NCI-H146 (cell line): ENCODE measurements around the gene TPO.
"Not testable (repeated sequence)": the region's sequence is repeated elsewhere in the genome, so short reads cannot be mapped to it uniquely, and the experiment has no call there.

Source experiments
- DNase-seq: peaks from one replicate; lab custom pipeline; 2025; lab: John Stamatoyannopoulos, UW

TPO gene

DNA sequence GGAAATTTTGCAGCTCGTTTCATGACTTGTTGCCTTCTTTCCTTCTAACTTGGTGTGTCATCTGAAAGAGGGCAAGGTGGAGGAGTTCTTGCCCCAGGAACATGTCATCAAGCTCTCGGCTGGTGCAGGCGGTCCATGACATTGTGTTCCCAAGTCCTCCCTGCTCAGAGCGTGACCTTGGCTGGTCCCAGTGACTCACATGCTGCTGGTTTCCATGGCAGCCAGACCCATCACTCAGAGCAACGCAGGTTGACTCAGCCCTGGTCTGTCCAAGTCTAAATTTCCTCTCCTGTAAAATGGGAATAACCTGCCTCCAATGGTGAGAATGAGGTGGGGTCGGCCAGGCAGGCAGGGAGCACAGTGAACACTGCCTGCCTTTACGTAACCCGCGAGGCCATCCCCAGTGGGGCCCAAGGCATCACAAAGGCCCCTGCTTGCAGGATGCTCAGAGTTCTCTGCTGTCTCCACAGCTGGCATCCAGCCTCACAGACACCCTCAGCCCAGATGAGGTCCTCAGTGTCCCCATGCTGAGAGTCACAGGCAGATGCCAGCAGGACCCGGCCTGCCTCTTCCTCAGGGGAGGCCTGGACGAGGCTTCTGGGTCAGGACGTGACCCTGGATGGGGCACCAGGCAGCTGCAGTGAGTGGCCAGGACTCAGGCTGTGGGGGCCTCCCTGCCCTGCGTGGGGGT, 143.7 kb downstream of the TPO start:
- DNase-seq = no peak

- no peak for DNase-seq
These were observed 144.2 kb downstream of the TPO start for GRCh38 chr2:1557467-1557820.

- no peak for DNase-seq
These were observed 146.4 kb downstream of the TPO start for GRCh38 chr2:1559589-1560175.

- DNase-seq = no peak
These were observed 148.0 kb downstream of the TPO start for GRCh38 chr2:1561259-1561658.

DNA sequence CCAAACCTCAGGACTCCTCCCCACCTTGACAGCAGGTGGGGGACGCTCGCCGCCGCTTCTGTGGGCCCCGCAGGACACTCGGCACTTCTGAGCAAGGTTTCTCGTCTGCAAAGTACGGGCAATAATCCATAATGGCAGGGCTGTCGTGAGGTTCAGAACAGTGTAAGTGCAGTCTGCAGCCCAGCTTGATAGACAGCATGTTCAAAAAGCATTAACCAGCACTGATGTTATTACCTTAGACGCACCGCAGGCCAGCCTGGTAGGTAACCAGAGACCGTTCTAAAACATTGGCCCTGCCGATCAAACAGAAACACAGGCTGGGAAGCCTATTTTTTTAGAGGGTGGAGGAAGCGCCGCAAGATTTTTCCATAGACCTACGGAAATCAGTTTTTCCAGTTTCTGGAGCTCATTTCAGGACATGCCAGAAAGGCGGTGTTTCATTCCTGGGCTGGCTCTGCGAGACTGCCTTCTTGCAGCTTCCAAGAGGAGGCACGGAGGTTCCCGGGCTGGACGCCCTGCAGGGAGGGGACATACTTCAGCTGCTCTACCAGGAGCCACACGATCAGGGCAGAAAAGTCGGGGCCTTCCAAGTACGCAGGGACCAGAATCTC, 148.7 kb downstream of the TPO start:
- no peak for DNase-seq

DNA sequence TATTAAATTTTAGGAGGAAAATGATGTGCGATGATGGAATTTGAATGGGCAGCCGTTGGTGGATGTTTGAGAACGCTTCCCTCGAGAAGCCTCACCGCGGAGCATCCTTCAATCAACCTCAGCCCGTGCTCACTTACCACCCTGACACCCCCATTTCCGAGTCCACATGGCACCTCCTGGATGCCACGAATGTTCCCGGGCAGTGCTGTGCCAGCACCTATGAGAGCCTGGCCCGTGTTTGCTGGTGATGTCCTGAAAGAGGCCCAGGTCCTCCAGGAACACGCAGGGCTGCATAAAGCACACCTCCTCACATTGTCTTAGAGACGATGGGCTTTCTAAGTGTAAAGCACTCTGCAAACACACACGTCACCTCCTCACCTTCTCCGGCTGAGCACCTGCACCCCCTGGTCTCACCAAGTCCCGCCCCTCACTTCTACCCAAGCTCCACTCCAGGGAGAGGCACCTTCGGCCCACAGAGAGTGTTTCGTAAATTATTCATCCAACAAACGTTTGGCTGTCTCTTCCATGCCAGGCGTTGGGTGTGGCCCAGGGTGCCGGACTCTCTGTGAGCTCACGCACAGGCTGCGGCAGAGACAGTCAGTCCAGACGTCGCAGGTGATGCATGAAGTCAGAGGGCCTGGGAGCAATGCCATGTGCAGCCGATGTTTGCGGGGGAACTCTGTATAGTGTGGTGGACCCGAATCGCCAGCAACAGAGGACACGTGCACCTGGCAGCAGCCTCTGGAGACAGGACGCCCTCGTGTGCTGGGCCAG, 150.0 kb downstream of the TPO start:
- no peak for DNase-seq

- no peak for DNase-seq
These were observed 151.0 kb downstream of the TPO start for GRCh38 chr2:1563943-1564891.

DNA sequence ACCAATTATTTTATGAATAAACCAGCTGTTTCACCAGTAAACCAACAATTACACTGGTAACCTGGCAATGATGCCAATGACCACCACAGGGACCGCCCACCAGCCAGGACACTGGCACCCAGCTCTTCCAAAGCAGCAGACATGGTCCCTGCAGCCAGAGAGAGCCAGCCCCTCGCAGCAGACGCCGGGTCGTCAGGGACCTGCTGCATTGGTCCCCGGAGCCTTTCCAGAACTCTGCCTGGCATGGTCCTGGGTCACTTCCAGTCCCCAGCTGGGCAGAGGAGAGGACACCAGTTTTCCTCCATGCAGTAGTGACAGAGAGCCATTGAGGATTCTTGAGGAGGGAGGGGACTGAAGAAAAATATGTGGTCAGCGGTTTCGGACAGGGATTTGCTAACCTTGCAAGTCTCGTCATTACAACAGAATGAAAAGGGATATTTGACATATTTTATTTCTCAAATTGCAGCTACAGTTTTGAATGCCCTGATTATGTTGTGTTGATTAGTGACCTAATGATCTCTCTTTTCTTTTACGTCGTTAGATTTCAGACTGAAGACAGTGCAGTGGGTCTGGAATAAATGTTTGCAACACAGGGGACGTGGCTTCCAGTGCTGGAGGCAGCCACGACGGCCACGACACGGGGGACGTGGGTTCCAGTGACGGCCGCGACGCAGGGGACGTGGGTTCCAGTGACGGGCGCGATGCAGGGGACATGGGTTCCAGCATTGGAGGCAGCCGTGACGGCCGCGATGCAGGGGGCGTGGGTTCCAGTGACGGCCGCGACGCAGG, 154.5 kb downstream of the TPO start:
- no peak for DNase-seq

DNA sequence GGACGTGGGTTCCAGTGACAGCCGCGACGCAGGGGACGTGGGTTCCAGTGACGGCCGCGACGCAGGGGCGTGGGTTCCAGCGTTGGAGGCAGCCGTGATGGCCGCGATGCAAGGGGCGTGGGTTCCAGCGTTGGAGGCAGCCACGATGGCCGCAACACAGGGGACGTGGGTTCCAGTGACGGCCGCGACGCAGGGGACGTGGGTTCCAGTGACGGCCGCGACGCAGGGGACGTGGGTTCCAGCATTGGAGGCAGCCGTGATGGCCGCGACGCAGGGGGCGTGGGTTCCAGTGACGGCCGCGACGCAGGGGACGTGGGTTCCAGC, 155.0 kb downstream of the TPO start:
- DNase-seq = not testable (repeated sequence)

GRCh38 chr2:1569879-1570450, 156.7 kb downstream of the TPO start:
- DNase-seq = no peak

- no peak for DNase-seq
These were observed 158.5 kb downstream of the TPO start for GRCh38 chr2:1571477-1572417.

DNA sequence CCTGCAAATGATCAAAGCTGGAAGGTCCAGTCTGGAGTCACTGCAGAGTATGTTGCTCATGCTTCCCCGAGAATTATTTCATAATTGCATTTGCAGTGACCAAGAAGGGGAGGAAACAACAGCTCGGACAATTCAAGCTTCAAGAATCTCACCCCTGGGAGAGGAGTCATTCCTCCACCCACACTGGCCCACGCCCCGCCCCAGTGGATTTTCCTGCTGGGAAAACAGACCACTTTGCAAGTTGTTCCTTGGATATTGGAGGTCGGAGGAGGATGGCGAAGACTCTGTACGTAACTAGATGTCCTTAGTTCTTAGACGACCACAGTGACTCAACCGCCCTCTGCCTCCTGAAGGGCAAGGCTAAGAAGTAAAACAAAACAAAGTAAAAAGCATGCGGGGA, 159.4 kb downstream of the TPO start:
- no peak for DNase-seq

GRCh38 chr2:1577846-1578245, 164.6 kb downstream of the TPO start:
- no peak for DNase-seq

DNA sequence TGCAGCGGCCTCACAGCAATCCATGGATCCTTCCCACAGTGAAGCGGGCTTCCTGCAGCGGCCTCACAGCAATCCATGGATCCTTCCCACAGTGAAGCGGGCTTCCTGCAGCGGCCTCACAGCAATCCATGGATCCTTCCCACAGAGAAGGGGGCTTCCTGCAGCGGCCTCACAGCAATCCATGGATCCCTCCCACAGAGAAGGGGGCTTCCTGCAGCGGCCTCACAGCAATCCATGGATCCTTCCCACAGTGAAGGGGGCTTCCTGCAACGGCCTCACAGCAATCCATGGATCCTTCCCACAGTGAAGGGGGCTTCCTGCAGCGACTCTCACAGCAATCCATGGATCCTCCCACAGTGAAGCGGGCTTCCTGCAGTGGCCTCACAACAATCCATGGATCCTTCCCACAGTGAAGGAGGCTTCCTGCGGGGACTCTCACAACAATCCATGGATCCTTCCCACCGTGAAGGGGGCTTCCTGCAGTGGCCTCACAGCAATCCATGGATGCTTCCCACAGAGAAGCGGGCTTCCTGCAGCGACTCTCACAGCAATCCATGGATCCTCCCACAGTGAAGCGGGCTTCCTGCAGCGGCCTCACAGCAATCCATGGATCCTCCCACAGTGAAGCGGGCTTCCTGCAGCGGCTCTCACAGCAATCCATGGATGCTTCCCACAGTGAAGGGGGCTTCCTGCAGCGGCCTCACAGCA, 168.1 kb downstream of the TPO start:
- not testable (repeated sequence) for DNase-seq

- DNase-seq = no peak
These were observed 168.8 kb downstream of the TPO start for GRCh38 chr2:1581965-1582625.

- DNase-seq = no peak
These were observed 169.7 kb downstream of the TPO start for GRCh38 chr2:1582891-1583341.

GRCh38 chr2:1584051-1584531, 170.8 kb downstream of the TPO start:
- DNase-seq = no peak
